Hematopoietic multipotent progenitor cell treated with erythropoietin and hydrocortisone succinate and interleukin-3 and kit ligand, for 6 days (in vitro differentiated cells): ENCODE results near the gene SNCG.
"Not testable (repeated sequence)": the region's sequence is repeated elsewhere in the genome, so short reads cannot be mapped to it uniquely, and the experiment has no call there.

Experiments used
- DNase-seq: peaks from one replicate; pipeline ENCODE4 v3.0.0-alpha.2; 2015

Gene SNCG

GRCh38 chr10:86961481-86962091 lies 3.2 kb downstream of the SNCG start:
- DNase-seq: no peak

- DNase-seq: no peak
These were observed 4.0 kb downstream of the SNCG start for GRCh38 chr10:86962136-86962980.

- no peak for DNase-seq
These were observed 4.5 kb downstream of the SNCG start for GRCh38 chr10:86962981-86963310.

- no peak for DNase-seq
These were observed 5.0 kb downstream of the SNCG start for GRCh38 chr10:86963341-86963919.

DNA sequence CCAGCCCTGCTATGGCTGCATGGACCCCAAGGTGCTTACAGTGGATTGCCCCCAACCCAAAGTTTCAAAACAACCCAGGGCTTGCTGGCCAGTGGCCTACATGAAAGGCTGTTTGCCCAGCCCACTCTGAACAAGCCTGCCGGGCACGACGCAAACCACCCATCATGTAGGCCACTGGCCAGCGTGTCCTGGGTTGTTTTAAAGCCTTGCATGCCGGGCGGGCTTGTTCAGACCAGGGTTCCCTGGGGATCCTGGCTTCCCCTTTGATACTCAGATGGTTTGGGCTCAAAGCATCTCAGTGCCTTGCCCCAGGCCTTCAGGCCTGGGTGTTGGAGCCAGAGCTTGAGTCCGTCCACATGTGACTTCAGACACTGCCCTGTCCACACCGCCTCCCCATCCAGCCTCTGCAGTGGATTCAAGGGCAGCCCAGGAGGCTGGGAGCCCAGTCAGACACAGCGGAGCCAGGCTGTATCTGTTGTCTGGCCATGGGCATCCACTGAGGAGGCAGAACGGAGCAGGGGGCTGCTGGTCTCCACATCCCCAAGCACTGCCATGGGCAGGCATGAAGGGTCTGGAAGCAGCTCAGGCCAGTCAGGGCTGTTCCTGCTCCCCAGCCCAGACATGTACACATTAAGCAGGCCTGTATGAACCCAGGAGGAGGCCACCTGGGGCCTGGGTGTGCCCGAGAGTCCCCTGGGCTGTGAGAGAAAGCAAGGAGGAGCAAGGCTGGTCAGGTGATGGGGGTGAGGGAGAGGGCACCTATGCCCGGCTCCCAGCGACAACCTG lies 5.9 kb downstream of the SNCG start:
- no peak for DNase-seq

- DNase-seq: no peak
These were observed 6.4 kb downstream of the SNCG start for GRCh38 chr10:86964847-86965190.

GRCh38 chr10:86965986-86966654 lies 7.7 kb downstream of the SNCG start:
- DNase-seq: no peak

DNA sequence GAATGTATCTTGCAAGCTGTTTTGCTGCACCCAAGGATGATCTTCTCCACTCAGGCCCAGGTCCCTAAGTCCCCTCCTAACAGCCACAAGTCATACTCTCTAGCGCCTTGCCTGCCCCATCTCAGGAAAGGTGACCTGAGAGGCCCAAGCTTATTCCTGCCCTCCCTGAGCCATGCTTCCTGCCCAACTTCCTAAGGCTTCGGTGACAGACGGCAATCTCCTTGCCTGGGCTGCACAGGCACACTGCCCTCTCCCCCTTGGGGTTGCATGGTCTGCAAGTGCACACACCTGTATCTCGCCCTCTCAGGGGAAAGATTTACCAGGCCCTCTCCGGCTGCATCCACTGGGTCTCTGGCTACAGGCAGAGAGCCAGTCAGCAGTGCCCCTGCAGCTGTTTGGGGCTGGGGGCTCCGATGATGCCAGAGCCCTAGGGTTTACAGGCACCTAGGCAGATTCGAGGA lies 9.1 kb downstream of the SNCG start:
- no peak for DNase-seq

DNA sequence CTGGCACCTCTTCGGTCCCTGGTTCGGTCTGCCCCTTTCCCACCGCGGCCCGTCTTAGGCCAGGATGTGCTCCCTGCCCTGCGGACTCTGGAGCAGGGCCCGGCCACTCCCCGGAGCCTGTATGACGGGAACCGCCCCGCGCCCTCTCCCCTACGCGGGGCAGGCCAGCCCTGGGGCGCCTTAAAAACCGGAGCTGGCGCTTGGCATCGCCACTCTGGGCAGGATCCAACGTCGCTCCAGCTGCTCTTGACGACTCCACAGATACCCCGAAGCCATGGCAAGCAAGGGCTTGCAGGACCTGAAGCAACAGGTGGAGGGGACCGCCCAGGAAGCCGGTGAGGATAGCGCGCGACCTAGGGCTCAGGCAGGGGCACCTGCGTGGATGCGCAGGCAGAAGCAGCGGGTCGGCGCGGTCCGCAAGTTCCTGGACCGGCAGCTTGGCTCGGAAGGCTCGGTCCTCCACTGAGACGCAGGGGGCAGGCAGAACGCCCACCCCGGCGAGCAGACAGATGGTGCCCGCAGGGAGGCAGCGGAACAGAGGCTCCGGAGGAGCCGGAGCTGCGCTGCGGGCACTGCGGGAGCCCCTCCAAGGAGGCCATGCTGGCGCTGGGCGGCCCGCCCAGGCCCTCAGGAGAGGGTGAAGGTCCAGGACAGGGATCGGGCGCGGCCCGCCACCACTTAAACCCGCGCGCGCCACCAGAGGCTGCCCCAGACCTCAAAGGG lies 10.0 kb downstream of the SNCG start, which contains the start of gene ADIRF:
Gene ADIRF, plus strand, starts transcription at position 212 of the 723 bp plus-strand sequence. Its CDS starts 63 bp downstream, at position 275.
- DNase-seq: no peak

- no peak for DNase-seq
These were observed 10.6 kb downstream of the SNCG start for GRCh38 chr10:86968994-86969355.

GRCh38 chr10:86969421-86970041 lies 11.1 kb downstream of the SNCG start:
- no peak for DNase-seq

- no peak for DNase-seq
These were observed 12.0 kb downstream of the SNCG start for GRCh38 chr10:86970162-86970981.

DNA sequence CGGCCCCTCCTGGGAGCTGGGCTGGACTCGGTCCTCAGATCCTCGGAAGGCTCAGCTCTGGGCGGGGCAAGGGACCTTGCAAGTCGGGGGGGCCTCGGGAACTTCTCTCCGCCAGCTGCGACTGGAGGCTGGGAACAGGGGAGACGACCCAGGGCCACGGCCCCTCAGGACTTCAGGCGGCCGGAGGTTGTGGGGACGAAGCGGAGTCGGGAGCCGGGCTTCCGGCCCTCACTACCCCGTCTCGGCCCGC lies 12.5 kb downstream of the SNCG start:
- DNase-seq: no peak

DNA sequence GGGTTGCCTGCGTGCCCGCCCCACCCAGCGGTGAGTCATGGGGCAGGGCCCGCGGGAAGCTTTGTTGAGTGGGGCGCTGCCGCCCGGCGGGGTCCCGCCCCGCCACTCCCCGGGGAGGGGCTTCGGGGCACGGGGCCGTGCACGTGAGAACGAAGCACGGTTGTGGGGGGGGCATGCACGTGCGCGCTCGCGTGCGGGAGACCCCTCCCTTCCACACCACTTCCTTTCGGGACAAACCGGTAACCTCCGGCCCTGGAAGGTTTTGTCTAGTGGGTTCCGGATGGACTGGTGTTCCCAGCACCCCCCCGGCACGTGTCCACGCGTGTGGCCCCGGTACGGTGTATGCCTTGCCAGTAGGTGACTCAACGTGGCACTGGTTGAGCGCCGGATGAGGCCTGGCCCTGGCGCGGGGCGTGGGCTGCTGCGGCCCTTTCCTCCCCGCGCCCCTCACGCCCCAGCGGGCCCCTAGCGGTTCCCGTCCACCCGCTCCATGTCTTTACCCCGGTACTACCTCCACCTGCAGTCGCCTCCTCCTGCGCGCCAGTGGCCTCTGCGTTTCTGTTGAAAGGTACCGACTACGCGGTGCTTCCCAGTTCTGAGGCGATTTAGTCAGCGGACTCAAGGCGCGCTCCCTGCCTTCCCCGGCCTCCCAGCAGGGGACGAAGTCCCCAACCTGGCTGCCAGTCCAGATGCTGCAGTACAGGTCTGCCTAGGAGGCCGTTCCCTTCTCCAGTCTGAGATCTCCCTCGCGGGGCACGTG lies 13.0 kb downstream of the SNCG start:
- DNase-seq: peak; percentile 87

DNA sequence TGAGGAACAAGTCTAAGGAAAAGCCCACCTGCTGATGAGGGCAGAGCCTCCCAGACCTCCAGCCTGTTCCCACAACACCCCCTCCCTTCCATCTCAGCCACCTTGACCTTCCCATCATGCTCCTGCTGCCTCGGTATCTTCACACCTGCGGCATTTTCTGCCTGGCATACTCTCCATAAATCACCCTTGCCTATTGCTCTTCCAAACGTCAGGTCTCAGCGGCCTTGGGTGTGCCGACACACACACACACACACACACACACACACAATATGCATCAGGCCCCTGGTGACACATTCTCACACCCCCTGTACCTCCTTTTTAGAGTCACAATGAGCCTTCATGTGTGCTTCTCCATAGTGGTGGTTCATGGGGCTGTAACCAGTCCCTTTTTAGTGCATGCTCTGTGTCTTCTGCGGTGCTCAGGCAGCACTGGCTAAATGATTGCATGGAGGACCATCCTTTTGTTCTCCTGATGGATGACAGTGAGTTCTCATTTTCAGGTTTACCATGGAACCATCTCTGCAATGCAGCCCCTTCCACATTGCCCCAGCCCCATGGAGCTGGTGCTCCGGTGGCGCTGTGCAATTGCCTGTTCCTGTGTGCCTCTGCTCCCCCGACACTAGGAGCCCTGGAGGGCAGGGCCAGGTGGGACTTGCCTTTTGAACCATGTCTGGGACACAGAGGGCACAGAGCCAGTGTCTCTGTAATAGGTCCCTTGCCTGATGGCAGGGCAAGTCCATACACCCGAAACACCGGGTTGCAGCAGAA lies 14.4 kb downstream of the SNCG start:
- no peak for DNase-seq

DNA sequence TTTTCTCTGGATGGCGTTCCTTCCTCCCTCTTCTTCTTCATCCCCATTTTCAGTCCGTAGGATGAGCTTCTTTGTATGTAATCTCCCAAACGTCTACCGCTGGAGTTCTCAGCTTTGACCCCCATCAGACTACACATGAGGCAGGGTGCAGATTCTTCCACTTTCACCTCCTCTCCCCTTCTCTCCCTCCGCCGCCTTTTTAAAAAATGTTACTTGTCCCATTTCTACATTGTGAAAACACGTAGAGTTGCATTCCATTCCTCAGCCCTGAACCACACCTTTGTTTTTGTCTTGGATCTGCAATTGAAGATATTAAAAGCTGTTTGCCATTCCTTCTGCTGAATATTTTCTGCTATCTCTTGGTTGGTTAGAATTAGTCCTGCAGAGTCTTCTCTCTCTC lies 16.1 kb downstream of the SNCG start:
- DNase-seq: no peak

- DNase-seq: no peak
These were observed 18.1 kb downstream of the SNCG start for GRCh38 chr10:86976362-86977056.

DNA sequence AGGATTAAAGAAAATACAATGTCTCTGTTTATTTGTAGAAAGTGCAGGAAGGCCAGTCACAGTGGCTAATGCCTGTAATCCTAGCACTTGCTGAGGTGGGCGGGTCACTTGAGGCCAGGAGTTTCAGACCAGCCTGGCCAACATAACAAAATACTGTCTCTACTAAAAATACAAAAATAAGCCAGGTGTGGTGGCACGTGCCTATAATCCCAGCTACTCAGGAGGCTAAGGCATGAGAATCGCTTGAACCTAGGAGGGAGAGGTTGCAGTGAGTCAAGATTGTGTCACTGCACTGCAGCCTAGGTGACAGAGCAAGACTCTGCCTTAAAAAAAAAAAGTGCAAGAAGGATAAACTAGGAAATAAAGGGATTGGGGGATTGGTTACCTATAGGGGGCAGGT lies 20.1 kb downstream of the SNCG start:
- DNase-seq: not testable (repeated sequence)

DNA sequence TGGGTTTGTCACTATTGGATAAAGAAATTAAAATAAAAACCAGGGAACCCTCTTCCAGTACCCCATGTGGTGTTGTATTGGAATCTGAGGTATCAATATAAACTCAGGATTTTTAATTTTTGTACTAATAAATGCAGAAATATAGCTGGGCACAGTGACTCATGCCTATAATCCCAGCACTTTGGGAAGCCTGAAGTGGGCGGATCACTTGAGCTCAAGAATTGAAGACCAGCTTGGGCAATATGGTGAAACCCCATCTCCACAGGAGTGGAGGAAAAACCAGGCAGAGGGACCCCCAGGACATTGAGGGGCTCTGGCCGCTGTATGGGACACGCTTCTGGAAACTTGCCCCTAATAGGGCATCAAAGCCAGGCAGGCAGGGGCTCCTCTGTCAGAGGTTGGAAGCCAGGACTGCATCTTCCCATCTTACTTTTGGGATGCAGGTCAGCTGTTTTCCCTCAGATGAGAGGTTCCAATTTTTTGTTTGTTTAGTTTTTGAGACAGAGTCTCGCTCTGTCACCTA lies 21.0 kb downstream of the SNCG start:
- DNase-seq: no peak
